ENCODE results near the gene ADAM17.

The ADAM17 gene

DNA sequence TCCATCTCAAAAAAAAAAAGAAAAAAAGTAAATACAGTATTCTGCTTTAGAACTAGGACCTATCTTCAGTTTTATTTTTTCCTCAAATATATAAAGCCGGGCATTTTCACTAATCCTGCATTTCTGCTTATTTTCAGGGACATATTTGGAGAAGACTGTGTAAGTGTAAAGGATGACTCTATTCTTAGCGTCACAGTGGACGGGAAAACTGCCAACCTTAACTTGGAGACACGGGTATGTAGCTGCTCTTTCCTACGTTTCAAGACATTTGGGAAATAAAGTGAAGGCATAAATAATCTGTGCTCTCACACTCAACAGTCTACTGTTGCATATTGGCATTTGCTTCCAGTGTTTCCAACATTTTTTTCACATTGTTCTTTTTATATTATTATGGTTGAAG is 84.4 kb downstream of the ADAM17 start:
- DNase-seq (ENCODE audit: low read depth): no peak

DNA sequence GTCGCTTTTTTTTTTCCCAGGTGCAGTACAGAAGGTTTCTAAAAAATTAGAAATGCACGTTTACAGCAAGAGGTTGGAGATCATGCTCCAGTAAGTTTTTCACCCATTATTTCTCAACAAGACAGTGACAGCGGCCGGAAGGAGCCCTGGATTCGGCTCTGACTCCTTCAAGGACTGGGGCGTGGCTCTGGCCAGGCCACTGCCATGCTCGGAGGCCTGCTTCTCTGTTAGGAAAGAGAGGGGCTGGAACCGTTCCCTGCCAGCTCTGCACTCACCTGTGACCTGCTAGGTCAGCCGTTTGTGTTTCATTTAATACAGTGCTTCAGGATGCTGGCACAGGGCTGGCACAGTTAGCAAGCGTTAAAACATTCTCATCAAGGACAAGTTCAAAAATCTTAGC is 87.9 kb downstream of the ADAM17 start:
- no peak for DNase-seq (ENCODE audit: low read depth)

GRCh38 chr2:9466147-9466683 is 89.4 kb downstream of the ADAM17 start:
- no peak for DNase-seq (ENCODE audit: low read depth)

GRCh38 chr2:9465170-9465569 is 90.5 kb downstream of the ADAM17 start:
- DNase-seq (ENCODE audit: low read depth): no peak

GRCh38 chr2:9463698-9464034 is 92.0 kb downstream of the ADAM17 start:
- no peak for DNase-seq (ENCODE audit: low read depth)

DNA sequence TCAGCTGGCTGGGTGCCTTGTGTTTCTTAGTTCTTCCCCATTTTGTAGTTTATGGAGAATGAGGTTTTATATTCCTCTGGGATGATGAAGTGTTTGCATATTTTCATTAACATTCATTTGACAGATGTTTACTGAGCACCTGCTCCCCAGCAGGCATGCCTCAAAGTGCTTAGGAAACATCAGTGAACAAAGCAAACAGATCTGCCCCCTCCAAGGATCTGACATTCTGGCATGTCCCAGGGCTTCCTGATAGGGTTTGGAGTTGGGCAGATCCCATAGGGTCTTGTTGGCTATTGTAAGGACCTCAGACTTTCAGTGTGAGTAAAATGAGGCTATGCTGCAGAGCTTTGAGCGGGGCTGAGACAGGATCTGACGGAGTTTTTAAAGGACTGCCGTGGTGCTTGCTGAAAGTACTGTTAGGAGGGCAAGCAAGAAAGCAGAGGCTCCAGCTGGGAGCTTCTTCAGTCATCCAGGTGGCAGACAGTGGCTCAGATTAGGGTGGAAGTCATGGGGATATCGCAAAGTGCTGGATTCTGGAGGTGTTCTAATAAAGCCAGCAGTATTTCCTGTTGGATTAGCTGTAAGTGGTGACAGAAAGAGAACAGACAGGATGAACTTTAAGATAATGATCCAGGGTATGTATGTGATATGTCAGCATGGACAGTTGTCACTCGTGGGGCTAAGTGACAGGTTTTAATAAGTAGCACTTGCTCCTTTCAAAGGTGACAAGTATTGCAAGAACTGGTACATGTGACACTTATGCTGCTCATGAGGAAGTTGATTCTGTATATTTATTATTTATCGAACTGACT is 92.5 kb downstream of the ADAM17 start:
- no peak for DNase-seq (ENCODE audit: low read depth)

- no peak for DNase-seq (ENCODE audit: low read depth)
These were observed 93.3 kb downstream of the ADAM17 start for GRCh38 chr2:9462313-9462712.

- no peak for DNase-seq (ENCODE audit: low read depth)
These were observed 94.6 kb downstream of the ADAM17 start for GRCh38 chr2:9461079-9461478.

DNA sequence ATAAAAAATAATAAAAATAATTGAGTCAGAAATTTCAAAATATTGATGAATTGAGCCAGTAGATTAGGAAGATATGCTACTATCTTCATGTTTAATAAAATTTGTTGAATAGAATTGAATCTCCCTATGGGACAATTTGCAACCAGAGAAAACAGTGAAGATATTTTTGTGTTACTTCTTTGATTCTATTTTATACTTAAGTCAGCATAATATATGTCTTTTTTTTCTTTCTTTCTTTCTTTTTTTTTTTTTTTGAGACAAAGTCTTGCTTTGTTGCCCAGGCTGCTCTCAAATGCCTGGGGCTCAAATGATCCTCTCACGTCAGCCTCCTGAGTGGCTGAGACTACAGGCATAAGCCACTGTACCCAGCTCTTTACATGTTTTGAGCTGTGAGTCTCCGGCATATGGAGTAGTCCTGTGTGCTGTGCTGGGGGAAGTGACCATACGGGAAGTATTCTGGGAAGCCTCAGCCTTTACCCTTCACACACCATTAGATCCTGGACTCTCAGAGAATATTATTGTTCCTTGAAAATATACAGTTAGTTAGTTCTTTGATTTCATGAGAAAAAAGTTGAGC is 95.1 kb downstream of the ADAM17 start:
- no peak for DNase-seq (ENCODE audit: low read depth)

DNA sequence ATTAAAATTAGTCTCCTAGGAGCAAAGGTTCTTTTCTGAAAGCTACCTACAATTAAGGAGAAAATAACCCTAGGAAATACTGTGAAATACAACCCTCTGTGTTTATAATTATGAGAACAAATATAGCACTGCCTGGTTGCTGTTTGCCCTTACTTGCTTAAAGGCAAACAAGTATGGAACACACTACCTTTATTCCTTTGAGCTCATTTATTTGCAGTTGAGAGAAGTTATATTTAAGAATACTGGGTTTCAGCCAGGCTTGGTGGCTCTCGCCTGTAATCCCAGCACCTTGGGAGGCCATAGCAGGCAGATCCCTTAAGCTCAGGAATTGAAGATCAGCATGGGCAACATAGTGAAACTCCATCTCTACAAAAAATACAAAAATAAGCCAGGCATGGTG is 104.4 kb downstream of the ADAM17 start:
- DNase-seq (ENCODE audit: low read depth): no peak

DNA sequence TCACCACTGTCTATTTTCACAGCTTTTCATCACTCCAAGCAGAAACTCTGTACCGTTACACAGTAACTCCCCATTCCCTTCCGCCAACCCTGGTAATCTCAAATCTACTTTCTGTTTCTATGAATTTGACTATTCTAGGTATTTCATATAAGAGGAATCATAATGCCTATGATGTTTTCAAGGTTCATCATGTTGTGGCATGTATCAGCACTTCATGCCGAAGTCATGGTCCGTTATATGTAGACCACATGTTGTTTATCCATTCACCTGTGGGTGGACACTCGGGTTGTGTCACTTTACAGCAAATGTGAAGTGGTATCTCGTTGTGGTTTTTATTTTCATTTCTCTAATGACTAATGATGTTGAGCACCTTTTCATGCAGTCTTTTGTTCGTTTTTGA is 110.5 kb downstream of the ADAM17 start:
- DNase-seq (ENCODE audit: low read depth): no peak

DNA sequence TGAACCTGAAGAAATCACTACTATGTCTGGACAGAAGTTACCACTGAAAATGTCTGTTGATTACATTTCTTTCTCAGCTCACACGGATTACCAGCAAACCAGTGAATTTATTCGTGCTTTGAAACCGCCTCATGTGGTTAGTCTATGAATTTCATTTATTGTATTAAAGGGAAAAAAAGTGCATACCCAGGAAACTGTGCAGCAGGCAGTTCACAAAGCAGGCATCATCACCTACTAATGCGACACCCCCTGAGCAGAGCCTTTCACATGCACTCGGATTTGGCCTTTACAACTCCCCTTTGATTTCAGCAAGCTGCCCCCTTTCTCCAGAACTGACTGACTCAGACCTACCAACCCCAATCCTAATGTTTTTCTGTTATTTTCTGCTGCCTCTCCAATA is 112.1 kb downstream of the ADAM17 start:
- no peak for DNase-seq (ENCODE audit: low read depth)

DNA sequence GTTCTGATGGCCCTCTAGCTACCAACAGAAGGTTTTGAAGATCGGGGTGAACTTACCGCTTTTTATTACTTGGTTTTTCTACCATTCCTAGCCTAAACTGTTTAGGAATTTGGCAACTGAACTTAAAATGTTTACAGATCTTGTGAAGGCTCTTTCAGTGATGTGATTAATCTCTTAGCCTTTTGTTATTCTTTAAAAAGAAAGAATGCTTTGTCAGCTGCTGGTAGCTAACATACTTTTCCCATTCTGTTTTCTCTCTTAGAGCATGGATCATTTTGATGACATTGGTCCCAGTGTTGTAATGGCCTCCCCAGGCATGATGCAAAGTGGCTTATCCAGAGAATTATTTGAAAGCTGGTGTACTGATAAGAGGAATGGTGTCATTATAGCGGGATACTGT is 114.1 kb downstream of the ADAM17 start:
- no peak for DNase-seq (ENCODE audit: low read depth)

DNA sequence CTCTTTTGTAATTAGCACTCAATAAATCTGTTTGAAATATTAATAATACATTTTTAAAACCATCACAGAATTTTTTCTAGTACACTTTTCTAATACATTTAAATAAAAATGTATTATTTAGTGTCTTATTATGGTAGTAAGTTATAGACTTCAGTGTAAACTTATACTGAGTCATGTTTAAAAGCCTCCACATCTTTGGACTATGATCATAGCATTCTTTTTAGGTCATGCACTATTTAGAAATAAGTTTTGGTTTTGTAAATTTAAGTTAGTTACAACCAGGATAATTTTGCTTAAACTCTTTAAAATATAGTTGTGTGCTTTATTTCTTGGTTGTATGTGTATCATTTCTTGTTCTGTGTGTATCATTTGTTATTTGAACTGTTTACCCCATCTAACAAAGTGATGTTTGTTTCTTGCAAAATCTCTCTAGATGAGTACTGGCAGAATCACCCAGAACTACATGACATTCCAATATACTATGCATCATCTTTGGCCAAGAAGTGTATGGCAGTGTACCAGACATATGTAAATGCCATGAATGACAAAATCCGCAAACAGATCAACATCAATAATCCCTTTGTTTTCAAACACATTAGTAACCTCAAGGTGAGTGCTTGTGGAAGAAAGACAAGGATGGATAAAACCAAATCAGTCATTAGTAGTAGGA is 115.4 kb downstream of the ADAM17 start:
- DNase-seq (ENCODE audit: low read depth): no peak

DNA sequence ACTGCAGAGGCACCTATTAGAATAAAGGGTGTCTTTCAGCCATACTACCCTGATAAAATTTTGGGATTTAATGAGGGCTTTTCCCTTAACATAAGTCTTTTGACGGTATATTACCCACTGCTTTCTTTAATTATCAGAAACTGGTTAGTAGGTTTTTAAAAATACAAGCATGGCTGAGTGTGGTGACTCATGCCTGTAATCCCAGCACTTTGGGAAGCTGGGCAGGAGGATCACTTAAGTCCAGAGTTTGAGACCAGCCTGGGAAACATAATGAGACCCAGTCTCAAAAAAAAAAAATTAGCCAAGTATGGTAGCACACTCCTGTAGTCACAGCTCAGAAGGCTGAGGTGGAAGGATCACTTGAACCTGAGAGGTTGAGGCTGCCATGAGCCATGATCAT is 116.1 kb downstream of the ADAM17 start:
- no peak for DNase-seq (ENCODE audit: low read depth)
